ENCODE measurements around the gene BAIAP2L1.
"Not testable (repeated sequence)": the region's sequence is repeated elsewhere in the genome, so short reads cannot be mapped to it uniquely, and the experiment has no call there.

The BAIAP2L1 gene

DNA sequence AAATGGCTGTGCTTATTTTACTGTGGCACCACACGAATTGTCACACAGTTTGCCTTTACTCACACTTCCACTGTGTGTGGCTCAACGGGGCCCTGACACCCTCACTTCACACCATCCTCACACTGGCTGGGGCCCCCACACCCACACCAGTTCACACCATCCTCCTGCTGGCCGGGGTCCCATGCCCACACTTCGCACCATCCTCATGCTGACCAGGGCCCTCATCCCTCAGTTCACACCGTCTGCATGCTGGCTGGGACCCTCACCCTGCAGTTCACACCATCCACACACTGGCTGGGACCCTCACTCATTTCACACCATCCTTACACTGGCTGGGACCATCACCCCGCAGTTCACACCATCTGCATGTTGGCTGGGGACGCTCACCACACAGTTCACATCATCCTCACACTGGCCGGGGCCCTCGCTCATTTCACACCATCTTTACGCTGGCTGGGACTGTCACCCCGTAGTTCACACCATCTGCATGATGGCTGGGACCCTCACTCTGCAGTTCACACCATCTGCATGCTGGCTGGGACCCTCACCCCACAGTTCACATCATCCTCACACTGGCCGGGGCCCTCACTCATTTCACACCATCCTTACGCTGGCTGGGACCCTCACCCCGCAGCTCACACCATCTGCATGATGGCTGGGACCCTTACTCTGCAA, 83.4 kb downstream of the BAIAP2L1 start:
- no peak for DNase-seq

DNA sequence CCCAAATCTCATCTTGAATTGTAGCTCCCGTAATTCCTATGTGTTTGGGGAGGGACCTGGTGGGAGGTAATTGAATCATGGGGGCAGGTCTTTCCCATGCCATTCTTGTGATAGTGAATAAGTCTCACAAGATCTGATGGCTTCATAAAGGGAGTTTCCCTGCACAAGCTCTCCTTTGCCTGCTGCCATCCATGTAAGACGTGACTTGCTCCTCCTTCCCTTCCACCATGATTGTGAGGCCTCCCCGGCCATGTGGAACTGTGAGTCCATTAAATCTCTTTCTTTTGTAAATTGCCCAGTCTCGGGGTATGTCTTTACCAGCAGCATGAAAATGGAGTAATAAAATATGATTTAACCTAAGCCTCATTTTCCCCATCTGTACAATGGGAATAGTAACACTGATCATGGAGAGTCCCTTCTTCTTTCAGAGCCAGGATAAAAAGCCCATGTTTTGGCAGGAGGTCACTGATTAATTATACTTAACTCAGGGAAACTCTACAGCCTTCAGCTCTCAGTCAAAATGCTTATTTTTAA, 84.8 kb downstream of the BAIAP2L1 start:
- not testable (repeated sequence) for DNase-seq

DNA sequence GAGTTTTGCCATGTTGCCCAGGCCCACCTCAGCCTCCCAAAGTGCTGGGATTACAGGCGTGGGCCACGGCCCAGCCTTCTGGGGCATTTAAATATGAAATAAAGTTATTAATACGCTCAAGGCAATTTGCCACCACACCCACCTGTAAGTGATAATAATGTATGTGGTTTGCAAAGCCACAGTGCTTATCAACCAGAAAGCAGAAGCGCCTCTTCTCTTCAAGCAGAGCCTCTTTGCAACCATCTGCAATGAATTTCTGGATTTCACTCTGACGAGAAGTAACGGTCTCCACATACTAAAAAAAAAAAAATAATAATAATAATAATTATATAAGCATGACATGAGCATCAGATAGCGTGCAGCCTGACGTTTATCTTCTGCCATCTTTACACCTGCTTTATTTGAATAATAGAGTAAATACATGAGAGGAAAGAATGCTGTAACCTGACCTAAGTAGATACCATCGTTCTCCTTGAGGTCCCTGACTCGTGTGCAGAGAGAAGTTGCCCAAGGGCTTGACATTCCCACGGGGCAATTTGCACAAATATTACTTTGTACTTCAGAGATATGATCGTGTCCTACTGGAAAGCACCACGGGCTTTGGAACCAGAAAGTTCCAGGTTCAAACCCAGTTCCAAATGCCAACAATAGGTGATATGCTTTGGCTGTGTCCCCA, 85.4 kb downstream of the BAIAP2L1 start:
- DNase-seq: no peak

DNA sequence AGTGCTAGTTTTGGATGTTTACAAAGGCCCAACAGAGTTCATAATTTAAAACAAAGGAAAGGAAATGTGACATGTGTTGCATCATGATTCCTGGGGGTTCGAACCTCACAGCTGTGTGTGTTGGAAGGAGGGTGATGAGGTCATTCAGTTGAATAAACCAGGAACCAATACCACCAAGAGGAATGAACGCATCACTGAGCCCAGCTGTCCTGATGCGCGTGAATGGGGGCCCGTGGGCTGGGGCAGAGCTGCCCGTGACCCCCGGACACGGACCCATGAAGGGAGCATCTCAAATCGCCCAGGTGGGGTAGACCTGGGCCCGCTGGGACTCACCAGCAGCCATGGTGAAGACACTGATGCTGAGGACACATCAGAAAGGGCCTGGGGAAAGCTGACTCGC, 86.4 kb downstream of the BAIAP2L1 start:
- DNase-seq: no peak

DNA sequence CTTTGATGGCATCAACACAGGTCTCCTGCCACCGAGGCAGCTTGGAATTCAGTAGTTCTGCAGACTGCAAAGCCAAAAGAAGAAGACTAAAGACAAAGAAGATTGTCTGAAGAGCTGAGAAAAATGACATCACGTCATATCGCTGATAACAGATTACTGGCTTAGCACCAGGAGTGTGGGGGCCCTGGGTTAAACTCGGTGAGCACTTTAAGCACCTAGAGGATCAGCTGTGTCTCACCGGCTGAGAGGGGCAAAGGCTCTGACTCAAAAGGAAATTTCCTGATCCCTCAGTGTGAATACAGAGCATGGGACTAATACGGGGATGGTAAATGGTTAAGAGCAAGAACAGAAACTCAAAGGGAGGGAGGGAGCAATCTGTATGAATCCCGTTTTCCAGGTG, 88.7 kb downstream of the BAIAP2L1 start:
- no peak for DNase-seq

DNA sequence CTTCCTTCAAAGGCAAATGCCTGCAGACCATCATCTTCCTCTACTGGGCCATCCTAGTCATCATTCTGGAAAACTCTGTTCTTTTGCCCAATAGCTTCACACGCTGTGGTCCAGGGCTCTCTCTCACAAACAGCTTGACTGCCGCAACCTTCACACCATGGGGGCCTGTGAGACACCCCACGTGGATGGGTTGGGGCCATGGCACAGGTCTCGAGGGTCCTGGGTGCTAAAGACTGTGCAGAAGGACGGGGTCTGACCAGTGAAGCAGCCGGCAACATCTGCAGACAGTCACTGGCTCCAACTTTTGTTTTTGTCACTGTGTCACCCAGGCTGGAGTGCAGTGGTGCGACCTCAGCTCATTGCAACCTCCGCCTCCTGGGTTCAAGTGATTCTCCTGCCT, 91.3 kb downstream of the BAIAP2L1 start:
- DNase-seq: no peak

DNA sequence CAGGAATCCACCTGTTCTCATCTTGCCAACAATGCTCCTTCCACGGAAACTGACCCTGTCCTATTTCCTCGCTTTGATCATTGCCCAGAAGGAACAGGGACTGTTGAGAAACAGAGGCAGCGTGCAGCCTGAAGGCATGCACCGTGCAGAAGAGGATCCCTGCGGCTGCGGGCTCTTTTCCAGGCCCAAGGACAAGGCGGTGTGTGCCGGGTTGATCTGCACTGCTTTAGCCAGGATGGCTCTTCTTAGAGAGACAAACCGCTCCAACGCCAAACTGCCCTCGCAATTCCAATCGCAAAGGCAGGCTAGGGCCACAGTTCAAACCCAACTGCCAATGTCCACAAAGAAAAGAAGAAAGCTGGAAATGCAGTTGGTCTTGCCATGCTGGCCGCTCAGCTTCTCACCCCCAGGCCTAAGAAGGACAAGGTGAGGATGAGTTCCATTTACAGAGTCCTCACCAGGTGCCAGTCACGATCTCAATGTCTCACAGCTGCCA, 92.9 kb downstream of the BAIAP2L1 start:
- DNase-seq: no peak

DNA sequence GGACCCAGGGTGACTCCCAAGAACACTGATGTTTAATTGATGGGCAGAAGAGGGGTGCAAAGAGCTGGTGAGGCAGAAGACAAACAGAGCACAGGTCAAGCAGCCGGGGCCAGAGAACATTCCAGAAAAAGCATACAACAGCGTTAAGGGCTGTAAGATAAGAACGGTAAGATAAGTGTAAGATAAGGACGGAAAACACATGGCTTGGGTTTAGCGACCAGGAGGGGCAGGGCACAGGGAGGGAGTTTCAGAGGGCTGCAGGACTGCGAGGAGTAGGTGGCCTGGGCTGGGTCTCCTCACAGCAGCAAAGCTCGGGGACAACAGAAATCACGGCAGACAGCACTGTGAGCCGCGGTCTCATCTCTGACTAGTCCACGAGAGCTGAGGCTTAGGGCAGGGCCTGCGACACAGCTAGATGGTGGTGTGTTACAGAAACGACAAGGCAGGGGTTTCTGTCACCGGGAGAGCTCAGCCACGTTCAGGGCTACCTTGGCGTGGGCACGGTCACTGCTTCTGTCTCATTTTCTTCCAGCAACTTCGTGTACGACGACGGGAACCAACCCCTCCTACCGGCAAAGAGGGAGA, 94.8 kb downstream of the BAIAP2L1 start:
- DNase-seq: no peak

DNA sequence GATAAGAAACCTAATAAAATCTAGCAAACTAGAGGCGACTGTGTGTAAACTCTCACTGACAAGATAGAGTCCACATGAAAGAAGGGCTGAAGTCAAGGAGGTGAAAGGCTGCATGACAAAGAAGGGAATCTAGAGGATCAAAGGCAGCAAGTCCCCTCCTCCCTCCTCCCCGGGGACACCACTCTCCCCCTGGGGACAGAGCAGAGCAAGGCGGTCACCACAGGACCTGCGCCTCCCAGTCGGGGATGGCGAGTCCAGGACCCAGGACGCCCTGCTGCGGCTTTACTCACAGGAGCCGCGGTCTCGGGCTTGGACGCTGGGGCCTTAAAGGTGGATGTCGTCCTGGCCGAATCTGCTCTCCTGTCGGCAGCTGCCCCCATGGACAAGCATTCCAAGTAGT, 97.0 kb downstream of the BAIAP2L1 start:
- no peak for DNase-seq

DNA sequence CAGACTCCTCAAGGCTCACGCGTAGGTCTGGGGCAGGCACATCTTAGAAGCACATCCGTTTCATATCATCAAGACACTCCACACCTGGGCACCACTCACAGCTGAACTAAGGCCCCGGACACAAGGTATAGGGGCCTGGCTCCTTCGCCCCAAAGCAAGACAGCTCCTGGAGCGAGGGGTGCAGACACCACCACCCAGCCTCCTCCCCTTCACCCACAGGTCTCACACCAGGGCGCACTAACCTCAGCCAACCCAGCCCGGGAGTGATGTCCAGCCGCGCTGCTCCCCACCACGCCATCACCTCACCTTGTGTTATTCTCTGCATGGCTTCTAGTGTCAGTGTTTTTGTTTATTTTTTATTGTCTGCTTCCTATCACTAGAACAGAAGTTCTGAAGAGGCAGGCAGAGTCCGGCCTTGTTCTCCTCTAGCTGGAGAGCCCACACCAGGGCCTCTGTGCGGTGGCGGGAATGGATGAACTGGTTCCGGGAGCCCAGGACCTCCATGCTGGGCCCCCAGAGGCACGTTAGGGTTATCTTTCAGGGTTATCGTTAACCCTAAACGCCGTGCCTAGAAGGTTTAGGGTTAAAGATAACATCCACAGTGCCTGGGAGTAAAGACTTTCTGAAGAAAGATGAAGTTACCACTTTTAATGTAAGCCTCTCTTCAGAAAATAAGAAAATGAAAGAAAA, 97.6 kb downstream of the BAIAP2L1 start:
- no peak for DNase-seq

DNA sequence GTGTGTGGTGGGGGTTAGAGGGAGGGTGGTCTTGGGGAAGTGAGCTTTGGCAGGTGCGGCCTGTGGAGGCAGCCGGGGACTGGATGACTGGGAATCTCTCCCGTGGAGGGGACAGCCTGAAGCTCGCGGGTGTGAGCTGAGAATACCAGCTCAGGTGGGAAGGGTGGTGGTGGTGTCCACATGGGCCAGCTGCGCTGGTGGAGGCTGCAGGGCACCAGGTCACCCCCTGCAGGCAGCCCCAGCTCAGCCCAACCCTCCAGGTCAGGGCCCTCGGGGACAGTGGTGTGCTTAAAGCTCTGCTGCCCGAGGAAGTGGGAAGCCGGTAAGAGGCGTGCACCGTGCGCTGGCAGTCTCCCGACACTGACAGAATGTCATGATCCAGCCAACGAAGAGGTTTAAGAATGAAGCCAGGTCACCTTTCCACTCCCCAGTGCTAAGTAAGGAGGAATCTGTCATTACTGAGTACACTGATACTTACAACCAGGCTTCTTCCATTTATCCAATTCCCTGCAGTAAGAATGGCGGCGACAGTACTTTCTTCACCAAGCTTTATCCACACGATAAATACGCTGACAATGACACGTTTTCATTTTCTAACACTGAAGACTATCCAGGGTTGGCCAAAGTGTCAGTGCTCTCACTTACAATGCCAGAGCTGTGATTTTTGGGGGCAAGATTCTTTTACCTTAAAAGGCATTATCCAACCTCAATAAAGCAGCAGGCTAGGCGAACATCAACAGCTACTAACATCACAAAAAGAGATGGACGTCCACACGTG, 99.0 kb downstream of the BAIAP2L1 start:
- no peak for DNase-seq

DNA sequence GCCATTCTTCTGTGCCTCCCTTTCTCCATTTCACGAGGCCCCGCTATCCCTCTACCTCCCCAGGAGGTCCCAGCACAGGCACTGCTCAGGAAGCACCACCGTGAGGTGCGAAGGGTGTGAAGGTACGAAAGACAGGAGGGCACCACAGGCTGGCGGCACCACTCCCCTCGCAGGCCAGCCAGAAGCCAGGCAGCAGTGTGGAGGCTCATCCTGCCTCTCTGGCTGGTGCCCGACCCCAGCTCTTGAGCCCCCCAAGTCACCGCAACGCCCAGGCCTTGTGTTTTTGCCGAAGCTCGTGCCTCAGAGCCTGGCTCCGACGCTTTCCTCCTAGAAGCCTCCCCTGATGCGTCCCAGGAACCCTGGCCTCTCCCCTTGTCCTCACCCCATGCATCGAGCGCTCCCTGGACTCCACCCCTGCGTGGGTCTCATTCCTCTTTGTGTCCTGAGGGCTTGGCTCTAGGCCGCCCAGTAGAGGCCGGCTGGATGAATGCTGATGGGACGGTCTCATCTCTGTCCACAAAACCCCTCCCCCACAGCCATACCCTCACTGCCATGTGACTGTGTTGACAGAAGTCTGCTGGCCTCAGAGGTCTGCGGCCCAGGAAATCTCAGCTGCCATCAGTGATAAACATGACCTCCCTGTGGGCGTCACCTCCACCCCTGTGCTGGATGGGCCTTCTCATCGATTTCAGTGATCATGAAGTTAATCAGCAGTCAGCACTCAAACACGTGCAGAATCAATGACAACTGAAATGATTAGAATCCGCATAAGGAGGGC, 100.1 kb downstream of the BAIAP2L1 start:
- no peak for DNase-seq

DNA sequence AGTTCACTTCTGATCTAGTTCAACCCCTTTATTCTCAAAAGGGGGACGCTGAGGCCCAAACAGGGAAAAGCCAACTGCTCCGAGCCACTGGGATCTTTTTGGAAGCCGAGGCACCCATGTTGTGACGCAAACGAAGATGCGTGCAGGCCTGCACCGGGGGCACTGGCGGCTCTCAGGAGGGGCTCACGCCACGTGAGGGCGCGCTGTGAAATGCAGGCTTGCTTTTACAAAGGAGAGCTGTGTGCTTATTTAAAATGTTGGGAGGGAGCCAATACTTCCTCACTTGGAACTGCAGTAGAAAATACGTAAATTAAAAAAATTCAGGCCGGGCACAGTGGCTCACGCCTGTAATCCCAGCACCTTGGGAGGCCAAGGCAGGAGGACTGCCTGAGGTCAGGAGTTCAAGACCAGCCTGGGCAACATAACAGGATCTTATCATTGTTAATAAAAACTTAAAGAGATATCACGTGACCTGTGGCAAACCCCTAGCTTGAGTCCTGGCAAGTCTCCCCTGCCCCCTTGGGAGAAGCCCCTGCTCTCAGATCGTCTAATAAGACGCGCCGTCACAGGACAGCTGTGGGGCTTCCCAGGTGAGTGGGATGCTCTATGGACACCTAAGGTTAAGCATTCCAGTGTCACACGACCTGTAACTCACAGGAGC, 103.1 kb downstream of the BAIAP2L1 start:
- DNase-seq: no peak

DNA sequence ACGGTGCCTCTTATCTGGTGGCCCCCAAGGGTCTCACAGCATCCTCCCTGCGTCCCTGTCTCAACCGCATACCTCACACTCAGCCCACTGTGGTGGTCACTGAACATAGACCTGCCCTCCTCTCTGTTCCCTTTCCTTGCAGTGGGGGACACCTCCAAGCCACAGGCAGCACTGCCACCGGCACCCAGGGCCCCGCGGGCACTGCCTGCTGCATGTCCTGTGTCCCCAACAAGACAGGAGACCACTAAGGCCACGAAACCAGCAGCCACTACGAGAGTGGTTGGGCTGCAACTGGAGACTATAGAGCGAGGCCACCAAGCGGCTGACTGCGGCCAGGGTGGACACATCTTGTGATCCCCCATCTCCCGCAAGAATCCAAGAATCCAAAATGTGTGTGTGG, 104.1 kb downstream of the BAIAP2L1 start:
- DNase-seq: no peak

DNA sequence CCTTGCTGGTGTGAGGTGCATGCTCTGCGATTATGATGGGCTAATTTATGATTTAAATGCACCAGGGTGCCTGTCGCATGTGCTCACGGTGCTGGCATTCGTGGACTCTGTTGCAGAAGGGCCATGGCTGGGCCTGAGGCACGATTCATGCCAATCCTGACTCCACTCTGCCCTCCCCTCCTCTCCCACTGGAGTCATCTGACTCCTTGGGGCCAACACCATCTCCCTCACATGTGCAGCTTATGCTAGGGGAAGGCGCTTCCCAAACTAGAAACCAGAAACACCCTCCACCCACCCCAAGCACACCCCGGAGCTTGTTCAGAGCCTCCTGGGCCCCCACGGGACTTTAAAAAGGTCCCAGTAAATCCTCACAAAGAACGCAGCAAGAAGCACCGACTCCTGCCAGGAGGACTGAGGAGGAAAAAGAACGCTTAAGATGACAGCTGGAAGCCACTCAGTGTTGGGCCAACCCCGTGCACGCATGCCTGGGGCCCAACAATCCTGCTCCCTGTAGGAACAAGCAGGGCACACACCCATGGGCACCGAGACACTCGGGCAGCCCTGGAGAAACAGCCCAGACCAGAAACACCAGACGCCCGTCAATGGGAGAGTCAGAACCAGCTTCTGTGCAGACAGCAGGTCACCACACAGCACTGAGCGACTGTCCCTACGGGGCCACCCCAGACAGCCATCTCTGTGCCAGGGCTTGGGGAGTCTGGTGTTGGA, 105.3 kb downstream of the BAIAP2L1 start:
- DNase-seq: no peak

DNA sequence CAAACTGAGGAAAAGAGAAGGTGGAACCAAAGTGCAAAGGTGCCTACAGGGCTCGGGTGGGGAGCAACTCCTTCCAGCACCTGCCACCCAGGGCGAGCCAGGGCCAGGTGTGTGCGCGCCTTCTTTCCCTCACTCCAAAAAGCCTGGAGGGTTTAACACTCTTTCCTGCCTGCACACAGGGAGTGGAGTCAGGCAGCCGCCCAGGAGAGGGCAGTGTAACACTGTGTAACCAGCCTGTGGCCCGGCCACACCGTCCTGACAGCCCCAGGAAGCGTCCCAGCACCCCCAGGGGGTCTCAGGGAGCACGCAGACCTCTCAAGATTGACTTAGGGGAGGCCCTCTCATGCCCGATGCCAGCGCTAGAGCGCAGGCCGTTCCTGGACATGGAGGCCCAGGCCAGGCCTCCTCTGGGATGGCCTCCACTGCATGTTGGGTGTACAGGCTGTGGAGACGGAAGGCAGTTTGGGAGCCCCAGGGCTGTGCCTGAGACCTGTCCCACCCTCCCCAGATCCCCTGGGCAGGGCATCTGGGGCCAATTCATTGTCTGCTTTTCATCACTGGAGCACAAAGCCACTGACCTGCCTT, 106.0 kb downstream of the BAIAP2L1 start:
- no peak for DNase-seq

DNA sequence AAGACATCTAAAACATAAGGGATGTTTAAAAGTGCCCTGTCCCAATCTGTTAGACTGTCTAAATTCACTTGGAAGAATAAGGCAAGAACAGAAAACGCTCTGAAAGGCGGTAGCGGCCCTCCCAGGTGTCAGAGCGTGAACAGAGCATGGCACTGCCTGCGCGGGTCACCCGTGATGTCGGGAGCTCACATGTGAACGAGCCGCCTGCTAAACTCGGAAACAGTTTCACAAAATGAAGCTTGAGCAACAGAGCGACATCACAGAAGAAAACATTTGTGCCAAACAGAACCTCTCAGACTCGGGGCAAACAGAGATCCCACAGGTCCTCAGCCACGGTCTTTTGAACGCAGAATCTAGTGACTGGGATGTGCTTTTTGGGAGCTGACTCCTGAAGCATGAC, 106.6 kb downstream of the BAIAP2L1 start:
- DNase-seq: no peak

DNA sequence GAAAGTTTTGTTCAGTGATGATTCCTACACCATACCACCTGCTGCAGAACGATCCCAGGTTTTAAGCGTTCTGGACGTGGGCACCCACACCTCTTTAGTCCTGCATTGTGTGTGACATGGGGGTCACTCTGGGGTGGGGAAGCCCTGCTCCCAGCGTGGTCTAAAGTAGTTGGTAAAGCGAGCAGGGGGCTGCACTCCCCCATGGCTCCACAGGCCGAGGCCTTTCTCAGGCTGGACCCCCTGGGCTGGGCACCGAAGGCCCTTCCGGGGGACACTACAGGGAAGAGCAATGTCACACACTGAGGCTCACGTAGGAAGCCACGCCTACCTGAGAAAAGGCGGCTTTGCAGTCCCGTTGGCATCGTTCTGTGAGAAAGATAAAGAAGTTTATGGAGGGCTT, 107.1 kb downstream of the BAIAP2L1 start:
- DNase-seq: no peak

DNA sequence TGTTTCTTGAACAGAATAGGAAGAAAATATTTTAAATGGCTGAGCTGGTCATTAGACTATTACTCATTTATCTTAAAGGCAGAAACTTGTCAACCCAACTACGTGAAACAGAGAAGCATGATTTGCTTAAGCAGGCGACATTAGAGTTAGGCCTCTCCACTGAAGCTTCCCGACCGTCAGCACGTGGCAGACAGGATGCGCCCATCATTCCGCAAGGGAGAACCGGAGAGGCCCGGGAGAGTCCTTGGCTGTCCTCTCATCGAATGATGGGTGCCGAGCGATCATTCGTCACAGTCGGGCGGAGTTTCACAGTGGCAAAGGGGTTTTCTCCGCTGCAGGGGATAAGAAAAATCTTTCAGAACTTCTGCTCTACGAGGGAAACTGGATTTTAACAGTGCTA, 107.6 kb downstream of the BAIAP2L1 start:
- DNase-seq: no peak

DNA sequence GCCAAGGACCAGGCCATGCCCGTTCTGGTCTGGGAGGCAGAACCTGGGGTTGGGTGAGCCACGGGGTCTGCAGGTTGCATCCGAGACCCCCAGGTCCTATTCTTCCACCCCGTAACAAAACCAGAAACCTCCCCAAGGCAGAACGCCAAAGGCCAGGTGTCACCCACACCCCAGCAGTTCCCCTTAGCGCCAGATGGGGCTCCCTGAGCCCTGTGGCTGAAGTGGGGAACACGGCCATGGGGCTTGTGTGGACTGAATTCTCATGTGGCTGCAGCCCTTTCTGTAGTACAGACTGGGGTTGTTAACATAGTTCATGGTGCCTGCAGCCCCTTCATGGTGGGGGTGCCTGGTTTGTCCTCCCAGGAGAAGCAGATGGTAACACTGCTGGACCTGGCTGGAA, 109.2 kb downstream of the BAIAP2L1 start:
- DNase-seq: no peak

Measured in NCI-H187 treated with DMSO at 0.1 percent for 48 hours (cell line).